GM19324 (cell line): ENCODE results near the gene ANKRD33B.

Experiments
- ATAC-seq: cut with Tn5 transposase; IDR thresholded peaks from one replicate; pipeline ENCODE4 v1.9.1; 2021; ENCODE audit warnings: mild to moderate bottlenecking, moderate library complexity; ENCODE audit not compliant: unreplicated experiment, low FRiP score

ANKRD33B gene

GRCh38 chr5:10671041-10672008, 107.5 kb downstream of the ANKRD33B start:
- no peak for ATAC-seq

- ATAC-seq, result no peak
Observed at GRCh38 chr5:10672146-10673016, 108.5 kb downstream of the ANKRD33B start.

- ATAC-seq, result no peak
Observed at GRCh38 chr5:10673017-10673389, 109.1 kb downstream of the ANKRD33B start.

- ATAC-seq, result no peak
Observed at GRCh38 chr5:10673407-10673806, 109.5 kb downstream of the ANKRD33B start.

GRCh38 chr5:10674096-10674495, 110.2 kb downstream of the ANKRD33B start:
- no peak for ATAC-seq

GRCh38 chr5:10674582-10674981, 110.7 kb downstream of the ANKRD33B start:
- no peak for ATAC-seq

GRCh38 chr5:10675177-10675700, 111.4 kb downstream of the ANKRD33B start:
- no peak for ATAC-seq

- ATAC-seq, result no peak
Observed at GRCh38 chr5:10676224-10676623, 112.4 kb downstream of the ANKRD33B start.

- no peak for ATAC-seq
Observed at GRCh38 chr5:10676946-10677345, 113.1 kb downstream of the ANKRD33B start.

GRCh38 chr5:10677533-10677932, 113.7 kb downstream of the ANKRD33B start:
- ATAC-seq, result no peak

GRCh38 chr5:10678244-10678643, 114.4 kb downstream of the ANKRD33B start:
- ATAC-seq, result no peak

- no peak for ATAC-seq
Observed at GRCh38 chr5:10679336-10679988, 115.6 kb downstream of the ANKRD33B start.

- ATAC-seq, result no peak
Observed at GRCh38 chr5:10680876-10681481, 117.1 kb downstream of the ANKRD33B start.

GRCh38 chr5:10681731-10682679, 118.1 kb downstream of the ANKRD33B start:
- ATAC-seq, result no peak

- no peak for ATAC-seq
Observed at GRCh38 chr5:10682801-10683525, 119.1 kb downstream of the ANKRD33B start.

GRCh38 chr5:10684303-10685086, 120.6 kb downstream of the ANKRD33B start:
- ATAC-seq, result peak; percentile 49

GRCh38 chr5:10685115-10685521, 121.2 kb downstream of the ANKRD33B start:
- peak; percentile 32 for ATAC-seq

GRCh38 chr5:10686890-10687289, 123.0 kb downstream of the ANKRD33B start:
- no peak for ATAC-seq
